ENCODE measurements around the gene EIF3I.

The EIF3I gene

GRCh38 chr1:32232558-32233304 is 10.5 kb downstream of the EIF3I start:
- no peak for TF ChIP-seq CTCF (IDR thresholded peaks at IDR 0.05; ENCODE audit: borderline replicate concordance, insufficient read depth, low read depth, low read length)
- no peak overlapping the region for H3K4me3 ChIP-seq (ENCODE audit: low read depth, low read length)

GRCh38 chr1:32234792-32235191 is 12.6 kb downstream of the EIF3I start:
- H3K4me3 ChIP-seq (ENCODE audit: low read depth, low read length) = no peak overlapping the region
- TF ChIP-seq CTCF (IDR thresholded peaks at IDR 0.05; ENCODE audit: borderline replicate concordance, insufficient read depth, low read depth, low read length) = no peak

GRCh38 chr1:32239337-32239736 is 17.1 kb downstream of the EIF3I start:
- no peak for TF ChIP-seq CTCF (IDR thresholded peaks at IDR 0.05; ENCODE audit: borderline replicate concordance, insufficient read depth, low read depth, low read length)
- no peak overlapping the region for H3K4me3 ChIP-seq (ENCODE audit: low read depth, low read length)

- H3K4me3 ChIP-seq (ENCODE audit: low read depth, low read length) = no peak overlapping the region
- TF ChIP-seq CTCF (IDR thresholded peaks at IDR 0.05; ENCODE audit: borderline replicate concordance, insufficient read depth, low read depth, low read length) = no peak
Observed at GRCh38 chr1:32239790-32240139, 17.6 kb downstream of the EIF3I start.

GRCh38 chr1:32240140-32240951 is 18.1 kb downstream of the EIF3I start:
- H3K4me3 ChIP-seq (ENCODE audit: low read depth, low read length) = peak overlapping the region; percentile 61

GRCh38 chr1:32241001-32241763 is 19.0 kb downstream of the EIF3I start:
- no peak for TF ChIP-seq CTCF (IDR thresholded peaks at IDR 0.05; ENCODE audit: borderline replicate concordance, insufficient read depth, low read depth, low read length)
- H3K4me3 ChIP-seq (ENCODE audit: low read depth, low read length) = peak overlapping the region; percentile 61

More at GRCh38 chr1:32240140-32240951, 18.1 kb downstream of the EIF3I start:
- TF ChIP-seq CTCF (IDR thresholded peaks at IDR 0.05; ENCODE audit: borderline replicate concordance, insufficient read depth, low read depth, low read length) = no peak
